SH-SY5Y (cell line): ENCODE results near the gene APOBEC3G.

Experiments used
- GATA2 ChIP-seq: IDR thresholded peaks from 2 replicates; pipeline ENCODE4 v1.6.1; 2011; ENCODE audit warnings: mild to moderate bottlenecking, low read depth, low read length
- GATA3 ChIP-seq: IDR thresholded peaks from 2 replicates; pipeline ENCODE4 v1.6.1; 2011; ENCODE audit warnings: low read depth, mild to moderate bottlenecking, low read length, moderate library complexity

DNA sequence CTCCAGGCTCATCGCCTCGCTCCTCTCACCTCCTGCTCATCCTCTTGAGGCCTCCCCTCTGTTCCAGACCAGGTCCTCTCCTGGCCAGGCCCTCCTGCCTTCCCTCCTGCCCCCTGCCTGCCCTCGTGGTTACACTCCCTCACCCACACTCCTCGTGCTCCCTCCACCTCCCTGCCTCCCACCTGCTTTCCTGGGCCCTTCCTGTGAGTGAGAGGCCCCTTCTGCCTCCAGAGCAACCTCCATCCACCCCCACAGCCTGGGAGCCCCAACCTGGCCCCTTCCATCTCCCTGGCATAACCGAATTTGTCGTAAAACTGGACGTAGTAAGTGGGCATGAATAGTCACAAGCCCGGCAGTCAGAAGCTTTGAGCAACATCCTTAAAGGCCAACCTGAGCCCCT lies 4.5 kb downstream of the APOBEC3G start:
- TF ChIP-seq GATA2: no peak
- no peak for TF ChIP-seq GATA3
